Activated naive CD8-positive, alpha-beta T cell treated with anti-CD3 and anti-CD28 coated beads, Interleukin-2, amount 50 U/mL, for 16 hours (primary cell): Measurements from ENCODE around the gene STAG2.
"Not testable (repeated sequence)": the region's sequence is repeated elsewhere in the genome, so short reads cannot be mapped to it uniquely, and the experiment has no call there.

Experiments used
- DNase-seq: peaks from one replicate; pipeline ENCODE4 v3.0.0-alpha.2; 2020; ENCODE audit warnings: low read depth, low spot score

STAG2 gene

DNA sequence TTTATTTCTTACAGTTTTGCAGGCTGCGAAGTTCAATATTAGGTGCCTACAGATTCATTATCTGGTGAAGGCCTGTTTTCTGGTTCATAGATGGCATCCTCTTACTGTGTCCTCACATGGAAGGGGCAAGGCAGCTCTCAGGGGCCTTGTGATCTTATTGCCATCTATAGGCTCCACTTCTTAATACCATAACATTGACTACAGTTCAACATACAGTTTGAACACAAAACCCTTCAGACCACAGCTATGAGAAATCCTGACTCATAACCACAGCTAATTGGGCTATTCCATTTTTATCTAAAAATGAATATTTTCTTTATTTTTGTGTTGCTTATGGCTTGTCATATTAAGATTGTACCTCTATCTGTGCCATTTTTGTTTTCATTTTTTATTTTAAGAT, 72.3 kb downstream of the STAG2 start:
- DNase-seq: no peak

DNA sequence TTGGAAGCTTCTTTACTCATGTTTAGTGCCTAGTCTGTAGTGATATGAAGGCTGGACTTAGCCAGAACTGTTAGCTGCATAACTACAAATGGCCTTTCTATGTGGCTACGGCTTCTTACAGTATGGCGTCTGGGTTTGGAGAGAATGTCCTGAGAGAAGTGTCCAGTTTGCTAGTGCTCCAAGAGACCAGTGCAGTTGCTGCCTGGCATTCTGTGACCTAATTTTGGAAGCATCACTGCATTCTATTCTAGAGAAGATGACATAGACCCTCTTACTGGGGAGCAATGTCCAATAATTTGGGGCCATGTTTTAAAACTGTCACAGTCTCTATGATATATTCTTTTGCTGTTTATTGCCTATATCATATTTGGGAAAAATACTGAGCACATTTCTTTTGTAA, 74.2 kb downstream of the STAG2 start:
- DNase-seq: no peak

DNA sequence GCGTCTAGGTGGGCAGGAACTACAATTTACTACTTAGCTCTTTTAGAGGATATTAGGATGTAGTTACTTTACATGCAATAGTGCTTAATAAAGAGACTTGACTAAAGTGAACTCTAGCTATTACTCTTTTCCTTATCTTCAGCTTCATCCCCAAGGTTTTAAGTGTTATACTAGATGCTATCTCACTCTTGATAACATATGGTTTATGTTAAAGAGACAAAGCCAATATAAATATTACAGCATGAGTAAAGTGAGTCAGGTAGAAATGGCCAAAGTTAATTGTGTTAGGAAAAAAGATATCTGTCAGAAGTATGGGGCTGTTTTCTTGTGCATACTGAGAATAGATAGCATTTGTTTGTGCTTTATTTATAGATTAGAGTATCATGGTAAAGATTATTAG, 80.5 kb downstream of the STAG2 start:
- DNase-seq: no peak

DNA sequence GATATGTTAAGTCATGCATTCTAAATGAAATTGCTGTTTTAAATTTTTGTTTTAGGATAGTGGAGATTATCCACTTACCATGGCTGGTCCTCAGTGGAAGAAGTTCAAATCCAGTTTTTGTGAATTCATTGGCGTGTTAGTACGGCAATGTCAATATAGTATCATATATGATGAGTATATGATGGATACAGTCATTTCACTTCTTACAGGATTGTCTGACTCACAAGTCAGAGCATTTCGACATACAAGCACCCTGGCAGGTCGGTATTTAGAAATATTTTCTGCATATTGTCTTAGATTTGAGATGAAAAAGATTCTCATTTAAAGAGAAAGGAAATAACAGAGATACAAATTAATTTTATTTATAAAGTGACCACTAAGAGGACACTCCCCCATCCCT, 83.6 kb downstream of the STAG2 start:
- DNase-seq: no peak

DNA sequence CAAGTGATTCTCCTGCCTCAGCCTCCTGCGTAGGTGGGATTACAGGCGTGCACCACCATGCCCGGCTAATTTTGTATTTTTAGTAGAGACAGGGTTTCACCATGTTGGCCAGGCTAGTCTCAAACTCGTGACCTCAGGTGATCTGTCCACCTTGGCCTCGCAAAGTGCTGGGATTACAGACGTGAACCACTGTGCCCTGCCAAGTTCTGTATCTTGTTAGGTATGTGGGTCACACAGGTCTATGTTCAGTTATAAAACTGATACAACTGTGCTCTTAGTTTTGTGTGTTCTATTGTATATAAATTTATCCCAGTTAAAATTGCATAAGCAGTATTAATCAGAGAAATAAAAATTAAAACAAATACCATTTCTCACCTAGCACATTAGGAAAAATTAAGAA, 122.9 kb downstream of the STAG2 start:
- not testable (repeated sequence) for DNase-seq

DNA sequence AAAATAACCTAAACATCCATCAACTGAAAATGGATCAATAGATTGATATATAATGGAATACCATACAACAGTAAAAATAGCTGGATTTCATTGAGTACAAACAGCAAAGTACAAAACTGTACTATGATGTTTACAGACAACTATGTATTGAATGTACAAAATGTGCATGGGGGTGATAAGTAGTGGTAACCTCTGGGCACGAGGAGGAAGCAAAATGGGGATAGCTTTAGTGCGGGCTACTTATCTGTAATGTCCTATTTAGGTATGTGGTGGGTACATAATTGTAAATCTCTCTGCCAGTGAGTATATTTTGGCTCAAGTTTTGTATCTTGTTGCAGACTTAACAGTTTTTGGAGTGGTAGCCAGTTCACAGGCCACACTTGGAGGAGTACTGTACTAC, 123.6 kb downstream of the STAG2 start:
- no peak for DNase-seq

DNA sequence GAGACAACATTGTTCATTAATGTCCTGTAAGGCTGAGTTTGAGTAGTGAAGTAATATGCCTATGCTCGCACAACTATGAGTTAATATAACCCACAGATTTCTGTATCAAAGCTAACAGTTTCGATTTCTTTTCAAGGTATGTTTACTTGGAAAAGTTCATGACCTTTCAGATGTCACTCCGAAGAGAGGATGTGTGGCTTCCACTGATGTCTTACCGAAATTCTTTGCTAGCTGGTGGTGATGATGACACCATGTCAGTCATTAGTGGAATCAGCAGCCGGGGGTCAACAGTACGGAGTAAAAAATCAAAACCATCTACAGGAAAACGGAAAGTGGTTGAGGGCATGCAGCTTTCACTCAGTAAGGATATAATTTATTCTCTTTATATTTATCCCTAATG, 124.9 kb downstream of the STAG2 start:
- no peak for DNase-seq

DNA sequence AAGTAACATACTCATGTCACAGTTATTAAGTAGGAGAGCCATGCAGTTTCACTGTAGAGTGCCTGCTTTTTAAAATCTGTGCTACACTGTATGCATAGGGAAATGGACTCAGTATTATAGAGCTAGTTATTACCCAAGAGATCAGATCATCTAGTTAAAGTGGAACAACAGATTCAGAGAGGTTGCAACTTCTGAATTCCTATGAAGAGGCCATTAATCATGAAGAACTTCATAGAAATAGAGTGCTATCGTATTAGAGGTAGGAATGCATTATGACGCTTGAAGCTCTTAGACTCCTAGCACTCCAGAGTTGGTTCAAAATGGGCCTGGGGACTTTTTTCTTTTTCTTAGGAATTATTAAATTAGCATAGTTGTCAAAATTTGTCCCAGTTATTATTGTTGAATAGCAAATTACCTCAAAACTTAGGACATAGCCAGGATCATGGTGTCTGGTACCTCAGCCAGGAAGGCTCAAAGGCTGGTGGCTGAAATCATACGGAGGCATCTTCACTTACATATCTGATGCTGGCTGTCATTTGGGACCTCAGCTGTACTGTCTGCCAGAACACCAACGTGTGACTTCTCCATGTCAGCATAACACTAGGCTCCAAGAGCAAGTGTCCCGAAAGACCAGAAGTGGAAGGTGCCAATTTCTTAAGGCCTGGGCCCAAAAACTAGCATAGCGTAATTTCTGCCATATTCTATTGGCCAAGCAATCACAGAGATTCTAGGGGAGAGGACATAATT, 125.7 kb downstream of the STAG2 start:
- no peak for DNase-seq

DNA sequence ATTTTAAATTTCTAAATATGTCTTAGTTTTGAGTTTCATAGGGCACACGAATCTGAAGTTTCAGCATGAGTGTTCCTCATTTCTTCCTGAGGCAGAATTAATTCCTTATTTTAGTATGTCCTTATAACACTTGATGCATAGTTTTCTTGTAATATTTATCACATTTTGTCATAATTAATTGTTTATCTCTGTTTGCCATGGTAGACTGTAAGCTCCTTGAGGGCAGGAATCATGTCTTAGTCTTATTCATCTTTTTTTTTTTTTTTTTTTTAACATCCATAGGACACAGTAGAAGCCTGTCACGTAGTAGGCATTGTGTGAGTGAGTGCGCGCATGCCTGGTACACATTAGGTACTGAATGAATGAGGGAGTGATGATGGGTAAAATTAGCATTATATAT, 131.7 kb downstream of the STAG2 start:
- DNase-seq: no peak

DNA sequence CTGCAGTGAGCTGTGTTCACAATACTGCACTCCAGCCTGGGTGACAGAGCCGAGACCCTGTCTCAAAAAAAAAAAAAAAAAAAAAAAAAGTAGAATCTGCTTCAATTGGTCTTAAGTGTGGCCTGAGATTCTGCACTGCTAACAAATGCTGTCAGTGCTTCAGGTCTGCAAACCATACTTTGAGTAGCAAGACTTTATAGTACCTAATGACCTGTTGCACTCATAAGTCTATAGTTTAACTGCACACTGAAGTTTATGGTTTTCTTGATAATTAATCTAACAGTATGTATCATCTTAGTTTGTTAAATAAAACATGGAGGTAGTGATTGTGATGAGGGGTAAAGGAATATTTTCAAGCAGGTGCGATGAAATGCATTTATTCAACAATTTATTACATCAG, 135.6 kb downstream of the STAG2 start:
- DNase-seq: no peak

DNA sequence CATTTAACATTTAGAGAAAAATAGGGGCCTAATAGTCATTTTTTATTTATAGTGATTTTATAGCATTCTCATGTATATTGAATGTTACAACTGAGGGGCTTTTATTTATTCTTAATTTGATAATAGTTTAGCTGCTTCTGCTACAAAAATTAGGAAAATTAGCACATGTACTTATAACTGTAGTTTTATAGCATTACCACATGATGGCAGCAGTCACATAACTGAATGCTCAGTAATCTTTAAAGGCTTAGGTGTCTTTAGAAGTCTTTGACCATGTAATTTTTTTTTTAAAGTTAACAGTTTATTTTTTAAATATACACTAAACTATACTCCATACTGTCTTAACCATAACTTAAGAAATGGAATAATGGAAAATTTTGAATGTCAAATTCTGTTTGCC, 136.6 kb downstream of the STAG2 start:
- DNase-seq: no peak

DNA sequence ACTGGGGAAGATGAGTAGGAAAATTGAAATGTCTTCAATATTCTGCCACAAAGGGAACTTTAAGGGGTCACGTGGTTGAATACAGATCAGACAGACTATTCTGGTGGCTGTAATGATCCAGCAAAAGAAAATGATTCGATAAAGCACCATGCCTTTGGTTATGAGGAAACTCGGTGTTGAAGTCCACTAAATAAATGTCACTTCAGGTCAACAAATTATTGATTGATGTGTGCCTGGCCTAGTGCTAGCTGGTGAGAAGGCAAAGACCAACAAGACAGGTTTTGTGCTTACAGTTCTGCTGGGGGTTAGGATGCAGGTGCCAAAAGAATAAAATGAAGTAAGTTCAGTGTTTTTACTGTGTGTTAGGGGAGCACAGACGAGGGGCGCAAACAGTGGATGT, 142.5 kb downstream of the STAG2 start:
- DNase-seq: no peak

DNA sequence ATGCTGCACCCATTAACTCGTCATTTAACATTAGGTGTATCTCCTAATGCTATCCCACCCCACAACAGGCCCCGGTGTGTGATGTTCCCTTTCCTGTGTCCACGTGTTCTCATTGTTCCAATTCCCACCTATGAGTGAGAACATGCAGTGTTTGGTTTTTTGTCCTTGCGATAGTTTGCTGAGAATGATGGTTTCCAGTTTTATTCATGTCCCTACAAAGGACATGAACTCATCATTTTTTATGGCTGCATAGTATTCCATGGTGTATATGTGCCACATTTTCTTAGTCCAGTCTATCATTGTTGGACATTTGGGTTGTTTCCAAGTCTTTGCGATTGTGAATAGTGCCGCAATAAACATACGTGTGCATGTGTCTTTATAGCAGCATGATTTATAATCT, 143.0 kb downstream of the STAG2 start:
- not testable (repeated sequence) for DNase-seq

DNA sequence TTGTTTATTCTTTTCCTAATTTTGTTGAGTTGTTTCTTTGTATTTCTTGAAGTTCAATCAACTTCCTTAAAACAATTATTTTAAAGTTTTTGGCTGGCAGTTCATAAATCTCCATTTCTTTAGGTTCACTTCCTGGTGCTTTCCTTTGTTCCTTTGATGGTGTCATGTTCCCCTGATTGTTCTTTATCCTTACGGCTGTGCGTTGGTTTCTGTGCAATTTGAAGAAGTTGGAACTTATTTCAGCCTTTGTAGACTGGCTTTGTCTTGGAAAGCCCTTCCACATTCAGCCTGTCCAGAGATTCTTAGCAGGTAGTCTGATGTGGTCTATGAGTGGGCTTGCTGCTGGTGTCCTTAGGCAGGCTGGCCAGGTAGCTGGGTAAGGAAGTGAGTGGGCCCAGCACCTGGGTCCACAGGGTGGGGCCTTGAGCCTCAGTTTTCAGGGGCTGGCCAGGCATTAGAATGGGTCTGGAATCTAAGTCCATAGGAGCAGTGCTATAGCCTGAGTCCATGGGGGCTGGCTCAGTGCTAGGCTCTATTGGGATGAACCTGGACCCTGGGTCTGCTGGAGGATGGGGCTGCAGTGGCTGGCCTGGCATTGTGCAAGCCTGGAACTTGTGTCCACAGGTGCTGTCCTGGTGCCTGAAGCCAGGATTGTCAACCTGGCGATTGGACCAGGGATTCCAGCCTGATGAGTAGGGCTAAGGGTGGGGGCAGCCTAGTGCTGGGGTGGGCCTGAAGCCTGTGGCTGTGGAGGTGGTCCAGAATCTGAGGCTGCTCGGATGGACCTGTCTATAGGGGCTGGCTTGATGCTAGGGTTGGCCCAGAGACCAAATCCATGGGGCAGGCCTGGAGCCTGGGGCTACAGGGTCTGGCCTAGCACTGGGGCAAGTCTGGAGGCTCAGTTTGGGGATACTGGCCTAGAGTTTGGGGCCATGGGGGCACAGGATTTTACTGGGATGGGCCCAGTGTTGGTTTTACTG, 152.4 kb downstream of the STAG2 start:
- DNase-seq: no peak

DNA sequence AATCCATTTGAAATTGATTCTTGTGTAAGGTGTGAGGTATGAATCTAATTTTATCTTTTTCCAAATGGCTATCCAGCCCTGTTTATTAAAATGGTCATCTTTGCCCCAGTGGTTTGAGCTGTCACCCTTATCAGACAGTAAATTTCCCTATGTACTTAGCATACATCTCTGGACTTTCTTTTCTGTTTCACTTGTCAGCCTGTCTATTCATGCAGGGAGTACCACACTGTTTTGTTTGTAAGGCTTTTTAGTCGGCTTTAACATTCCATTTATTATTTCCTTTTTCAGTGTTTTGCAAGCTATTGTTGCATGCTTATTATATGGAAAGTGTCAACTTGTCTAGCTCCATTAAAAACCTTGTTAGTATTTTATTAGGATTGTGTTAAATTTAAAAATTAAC, 155.8 kb downstream of the STAG2 start:
- DNase-seq: no peak

DNA sequence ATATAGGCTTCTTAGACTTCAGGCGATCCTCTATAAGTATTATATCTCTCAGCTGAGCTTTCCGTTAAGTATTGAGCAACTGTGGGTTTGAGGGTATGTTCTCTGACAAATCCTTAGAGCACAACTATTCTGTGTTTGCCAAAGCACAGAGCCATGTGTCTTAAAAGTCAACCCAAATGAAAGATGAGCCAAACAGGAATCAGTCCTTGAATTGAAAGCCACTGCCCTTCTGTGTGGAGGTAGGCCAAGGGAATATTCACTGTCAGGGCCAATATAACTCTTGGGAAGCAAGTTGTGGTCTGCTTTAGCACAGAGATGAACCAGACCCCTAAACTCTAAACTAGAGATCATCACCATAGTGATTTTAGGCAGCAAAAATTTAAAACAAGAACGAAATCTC, 164.0 kb downstream of the STAG2 start:
- no peak for DNase-seq

DNA sequence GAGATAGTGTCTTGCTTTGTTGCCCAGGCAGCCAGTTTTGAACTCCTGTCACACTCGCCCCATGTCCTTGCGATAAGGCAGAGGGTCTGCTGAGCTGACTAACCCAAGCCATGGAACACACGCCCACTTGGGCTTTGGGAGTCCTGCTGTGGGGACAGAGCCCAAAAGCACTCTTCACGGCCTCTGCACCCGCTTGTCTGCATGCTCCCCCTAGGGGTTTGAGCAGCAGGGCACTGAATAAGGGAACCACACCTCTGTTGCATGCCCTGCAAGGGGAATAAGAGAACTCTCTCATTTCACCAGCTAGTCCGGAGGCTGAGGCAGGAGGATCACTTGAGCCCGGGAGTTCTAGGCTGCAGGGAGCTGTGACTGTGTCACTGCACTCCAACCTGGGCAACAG, 166.0 kb downstream of the STAG2 start:
- DNase-seq: no peak

DNA sequence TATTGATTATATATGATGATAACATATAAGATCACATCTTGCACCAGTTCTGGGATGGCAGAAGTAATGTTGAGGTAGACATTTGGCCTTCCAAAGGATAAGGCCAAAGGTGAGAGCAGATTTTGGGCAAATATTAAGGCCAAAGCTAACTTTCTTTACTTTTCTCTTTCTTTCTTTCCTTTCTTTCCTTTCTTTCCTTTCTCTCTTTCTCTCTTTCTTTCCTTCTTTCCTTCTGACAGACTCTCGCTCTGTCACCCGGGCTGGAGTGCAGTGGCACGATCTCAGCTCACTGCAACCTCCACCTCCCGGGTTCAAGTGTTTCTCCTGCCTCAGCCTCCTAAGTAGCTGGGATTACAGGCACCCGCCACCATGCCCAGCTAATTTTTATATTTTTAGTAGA, 170.9 kb downstream of the STAG2 start:
- DNase-seq: not testable (repeated sequence)

DNA sequence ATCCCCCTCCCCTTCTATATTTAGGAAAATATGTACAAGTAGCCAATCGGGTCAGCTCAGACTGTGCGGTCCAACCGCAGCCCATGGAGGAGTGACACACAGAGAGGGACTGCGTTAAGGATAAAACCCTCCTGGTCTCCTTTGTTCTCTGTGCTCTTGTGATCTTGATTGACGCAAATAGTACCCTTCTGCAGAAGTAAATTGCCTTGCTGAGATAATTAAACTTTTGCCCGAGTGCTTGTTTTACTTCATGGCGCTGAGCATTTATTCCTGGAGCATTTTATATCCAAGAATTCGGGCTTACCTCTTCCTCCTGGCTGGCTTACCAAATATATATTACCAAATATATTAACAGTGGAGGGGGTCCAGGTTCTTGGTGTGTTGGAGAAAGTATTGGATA, 184.2 kb downstream of the STAG2 start:
- DNase-seq: no peak

DNA sequence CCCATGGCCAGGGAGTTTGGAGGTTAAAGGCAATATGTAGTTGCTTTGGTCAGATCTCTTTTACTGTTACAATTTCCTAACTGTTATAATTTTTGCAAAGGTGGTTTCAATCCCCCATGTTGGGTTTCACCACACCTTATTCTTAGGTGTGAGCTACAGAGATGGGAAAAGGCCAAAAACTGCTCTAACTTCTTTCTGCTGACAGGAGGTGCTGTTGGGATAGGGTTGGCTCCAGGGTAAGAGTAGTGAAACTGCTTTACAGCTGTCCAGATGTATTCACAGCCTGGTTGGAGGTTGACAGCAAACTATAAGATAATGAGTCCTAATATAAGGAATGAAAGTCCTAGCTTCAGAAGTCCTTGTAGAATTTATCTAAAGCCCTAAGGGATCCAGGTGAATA, 189.7 kb downstream of the STAG2 start:
- no peak for DNase-seq
